ENCODE results near the gene PTP4A2. TPM values are rescaled to one million over a fixed set of nuclear protein-coding genes. Genes with fewer than 3 reads are reported as not detected.
"Not testable (repeated sequence)": the region's sequence is repeated elsewhere in the genome, so short reads cannot be mapped to it uniquely, and the experiment has no call there.

The PTP4A2 gene
- total RNA-seq, 1 donor from 2014 or later = 249 TPM

DNA sequence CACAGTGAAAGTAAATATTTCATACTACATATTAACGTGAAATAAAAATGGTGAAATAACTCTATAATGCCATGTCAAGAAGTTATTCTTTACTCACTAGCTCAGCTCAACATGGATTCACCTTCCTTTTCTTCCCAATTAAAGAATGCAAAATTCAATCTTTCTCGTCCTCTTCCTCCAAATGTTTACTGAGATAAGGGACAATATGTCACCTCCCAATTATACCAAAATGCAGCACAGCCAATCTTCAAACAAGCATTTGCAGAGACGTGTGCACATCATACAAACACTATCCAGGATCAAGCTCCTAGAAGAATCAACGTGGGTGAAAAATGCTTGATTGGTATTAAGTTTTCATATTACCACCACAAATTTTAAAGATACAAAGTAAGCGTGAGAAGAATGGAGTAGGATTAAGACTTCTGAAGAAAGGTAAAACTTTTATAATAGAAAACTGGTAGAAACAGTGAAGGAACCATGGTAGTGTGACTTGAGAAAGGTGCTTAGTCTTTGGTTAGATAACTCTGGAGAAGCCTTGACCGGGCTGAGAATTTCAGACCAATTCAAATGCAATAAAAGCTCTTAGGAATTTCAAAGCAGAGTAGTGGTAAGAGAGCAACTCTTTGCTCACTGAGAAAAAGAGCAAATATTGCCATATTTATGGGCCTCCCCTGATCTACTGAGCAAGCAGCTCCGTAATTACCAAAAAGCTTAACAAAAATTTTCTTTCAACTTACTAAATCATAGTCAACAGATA is 7.2 kb downstream of the PTP4A2 start:
- ATAC-seq (no peak), DNase-seq (ENCODE audit: missing footprints) (no peak)
- intact Hi-C loops (cut with DNase I) = no loop called here

- intact Hi-C loops (cut with DNase I) = loop anchor here (5.0 kb wide), 1 partner anchor 35 kb away; no protein-coding TSS in a partner anchor
- no peak for ATAC-seq
These were observed 10.5 kb downstream of the PTP4A2 start for GRCh38 chr1:31927661-31927980.

GRCh38 chr1:31926853-31927660 is 11.1 kb downstream of the PTP4A2 start:
- no peak for ATAC-seq
- no peak for DNase-seq (ENCODE audit: missing footprints)
- intact Hi-C loops (cut with DNase I) = loop anchor here (5.0 kb wide), 1 partner anchor 35 kb away; no protein-coding TSS in a partner anchor

More at GRCh38 chr1:31927661-31927980, 10.5 kb downstream of the PTP4A2 start:
- DNase-seq (ENCODE audit: missing footprints) = no peak

GRCh38 chr1:31926252-31926651 is 11.9 kb downstream of the PTP4A2 start:
- DNase-seq (ENCODE audit: missing footprints) (no peak), ATAC-seq (no peak)
- intact Hi-C loops (cut with DNase I) = loop anchor here (5.0 kb wide), 1 partner anchor 36 kb away; no protein-coding TSS in a partner anchor

GRCh38 chr1:31925824-31926223 is 12.3 kb downstream of the PTP4A2 start:
- ATAC-seq; DNase-seq (ENCODE audit: missing footprints): not testable (repeated sequence)
- intact Hi-C loops (cut with DNase I) = loop anchor here (5.0 kb wide), 1 partner anchor 36 kb away; no protein-coding TSS in a partner anchor

- intact Hi-C loops (cut with DNase I) = loop anchor here (5.0 kb wide), 1 partner anchor 37 kb away; no protein-coding TSS in a partner anchor
- ATAC-seq (no peak), DNase-seq (ENCODE audit: missing footprints) (no peak)
These were observed 13.3 kb downstream of the PTP4A2 start for GRCh38 chr1:31924839-31925238.

DNA sequence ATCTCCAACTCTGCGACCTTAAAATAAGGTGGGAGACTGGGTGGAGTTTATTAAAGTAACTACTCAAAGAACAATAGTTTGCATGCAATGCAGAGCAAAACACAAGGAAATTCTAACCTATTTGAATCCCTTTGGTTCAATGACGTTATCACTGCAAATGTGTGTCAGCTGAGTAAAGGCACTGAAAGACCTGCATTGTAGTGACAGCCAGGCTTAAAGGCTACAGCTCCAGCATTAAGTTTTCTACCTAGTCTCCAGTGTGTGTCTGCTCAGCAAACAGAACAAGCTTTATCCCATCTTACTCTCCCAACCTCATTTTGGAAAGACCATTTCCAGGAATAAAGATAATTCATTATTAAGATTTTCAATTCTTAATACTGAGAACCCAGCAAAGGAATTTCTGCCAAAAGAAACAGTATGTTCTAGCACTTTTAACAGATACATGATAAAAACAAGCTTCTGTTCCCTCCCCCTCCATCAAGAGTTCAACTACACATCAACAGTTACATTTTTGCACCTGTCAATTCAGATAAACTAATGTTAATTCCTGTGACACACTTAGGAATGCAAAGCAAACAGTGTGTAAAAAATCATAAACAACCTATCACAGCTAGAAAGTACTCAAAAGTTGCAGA is 14.2 kb downstream of the PTP4A2 start:
- intact Hi-C loops (cut with DNase I) = no loop called here
- ATAC-seq = peak; percentile 54
- DNase-seq (ENCODE audit: missing footprints) = no peak

DNA sequence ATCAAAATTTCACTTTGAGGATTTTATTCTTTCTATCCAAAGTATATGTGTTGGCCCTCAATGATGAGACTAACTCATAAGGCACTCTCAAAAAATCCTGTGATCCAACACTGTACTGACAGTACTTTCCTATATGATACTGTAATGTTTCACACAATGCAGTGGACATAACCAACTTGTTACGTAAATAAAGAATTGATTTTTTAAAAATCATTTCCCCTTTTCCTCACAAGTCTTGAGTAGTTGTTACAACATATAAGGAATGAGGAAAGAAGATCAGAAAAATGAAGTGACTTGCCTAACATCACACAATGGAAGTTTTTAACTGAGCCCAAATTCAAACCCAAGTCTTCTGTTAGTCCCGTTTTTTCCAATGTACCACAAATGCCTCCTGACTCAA is 17.2 kb downstream of the PTP4A2 start:
- no peak for ATAC-seq
- intact Hi-C loops (cut with DNase I) = no loop called here
- no peak for DNase-seq (ENCODE audit: missing footprints)

- ATAC-seq (no peak), DNase-seq (ENCODE audit: missing footprints) (no peak)
- intact Hi-C loops (cut with DNase I) = no loop called here
These were observed 18.6 kb downstream of the PTP4A2 start for GRCh38 chr1:31919591-31919990.

- ATAC-seq = no peak
- no peak for DNase-seq (ENCODE audit: missing footprints)
- intact Hi-C loops (cut with DNase I) = no loop called here
These were observed 22.7 kb downstream of the PTP4A2 start for GRCh38 chr1:31915438-31915837.

- ATAC-seq (no peak), DNase-seq (ENCODE audit: missing footprints) (no peak)
- intact Hi-C loops (cut with DNase I) = no loop called here
These were observed 24.2 kb downstream of the PTP4A2 start for GRCh38 chr1:31913968-31914367.

DNA sequence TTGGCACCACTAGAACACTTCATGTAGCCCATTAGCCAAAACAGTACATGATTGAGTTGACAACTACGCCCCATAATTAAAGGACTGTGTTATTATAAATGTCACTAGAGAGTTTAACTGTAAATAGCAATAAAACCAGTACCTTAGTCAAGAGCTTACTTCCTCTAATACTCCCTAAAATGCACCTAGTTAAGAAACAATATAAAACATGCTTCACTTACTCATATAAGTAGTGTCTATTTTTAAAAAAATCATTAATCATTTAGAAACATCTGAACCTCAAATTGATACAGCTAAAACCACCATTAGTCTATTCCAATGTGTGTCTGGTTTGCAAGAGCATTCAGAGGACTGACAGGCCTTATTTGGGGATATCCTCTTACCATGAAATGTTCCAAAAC is 25.3 kb downstream of the PTP4A2 start:
- DNase-seq (ENCODE audit: missing footprints) (no peak), ATAC-seq (no peak)
- intact Hi-C loops (cut with DNase I) = no loop called here

- DNase-seq (ENCODE audit: missing footprints) (no peak), ATAC-seq (no peak)
- intact Hi-C loops (cut with DNase I) = no loop called here
These were observed 26.0 kb downstream of the PTP4A2 start for GRCh38 chr1:31911994-31912780.

DNA sequence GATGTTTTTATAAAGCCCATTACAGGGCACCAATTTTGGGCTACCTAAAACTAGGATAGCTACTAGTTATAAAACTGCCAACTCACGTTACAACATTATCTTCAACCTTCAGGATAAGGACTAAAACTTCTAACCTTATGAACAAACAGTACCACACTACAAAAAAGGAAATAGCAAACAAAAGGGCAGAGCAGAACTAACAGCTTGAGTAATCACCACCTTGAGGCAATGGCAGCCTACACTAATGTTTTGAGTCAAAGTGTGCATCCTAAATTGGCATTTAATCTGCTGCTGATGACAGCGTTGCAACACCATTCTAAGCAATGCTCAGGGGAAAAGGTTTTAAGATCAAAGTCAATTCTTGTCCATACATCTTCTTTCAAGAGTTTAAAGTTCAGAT is 27.2 kb downstream of the PTP4A2 start:
- ATAC-seq (no peak), DNase-seq (ENCODE audit: missing footprints) (no peak)
- intact Hi-C loops (cut with DNase I) = no loop called here

DNA sequence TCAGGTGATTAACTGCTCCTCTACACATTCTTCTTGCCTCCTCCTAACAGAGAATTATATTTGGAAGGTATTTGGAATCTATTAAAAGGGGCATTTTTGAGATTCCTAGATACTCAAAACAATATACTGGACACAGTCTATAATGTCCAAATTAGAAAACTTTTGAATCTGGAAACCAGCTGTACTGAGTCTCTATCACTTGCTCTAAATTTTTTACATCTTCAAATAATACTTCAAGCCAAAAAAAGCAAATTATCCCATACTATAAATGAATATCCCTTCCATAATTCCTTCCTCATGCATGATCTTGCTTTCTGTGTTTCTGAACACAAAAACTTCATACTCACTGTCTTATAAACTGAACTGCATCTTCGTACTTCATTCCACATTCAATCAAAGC is 28.5 kb downstream of the PTP4A2 start:
- ATAC-seq = no peak
- intact Hi-C loops (cut with DNase I) = no loop called here
- DNase-seq (ENCODE audit: missing footprints) = no peak

DNA sequence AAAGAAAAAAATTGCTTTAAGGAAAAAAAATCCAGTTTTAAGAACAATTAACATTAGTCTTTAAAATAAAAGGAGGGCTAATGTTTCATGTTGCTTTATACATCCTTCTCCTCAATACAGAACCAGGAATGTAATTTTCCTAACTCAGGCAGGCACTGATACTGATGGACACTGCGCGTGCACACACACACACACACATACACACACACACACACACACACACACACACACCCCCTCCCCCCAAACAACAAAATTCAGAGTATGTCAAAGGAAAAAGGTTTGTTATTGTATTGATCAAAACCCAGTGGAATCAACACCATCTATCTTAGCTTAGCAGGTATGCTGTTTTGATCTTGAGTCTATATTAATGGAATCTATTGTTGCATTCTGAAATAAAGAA is 31.6 kb downstream of the PTP4A2 start:
- DNase-seq (ENCODE audit: missing footprints) (no peak), ATAC-seq (no peak)
- intact Hi-C loops (cut with DNase I) = no loop called here

GRCh38 chr1:31905681-31906080 is 32.5 kb downstream of the PTP4A2 start:
- DNase-seq (ENCODE audit: missing footprints) (no peak), ATAC-seq (no peak)
- intact Hi-C loops (cut with DNase I) = no loop called here

DNA sequence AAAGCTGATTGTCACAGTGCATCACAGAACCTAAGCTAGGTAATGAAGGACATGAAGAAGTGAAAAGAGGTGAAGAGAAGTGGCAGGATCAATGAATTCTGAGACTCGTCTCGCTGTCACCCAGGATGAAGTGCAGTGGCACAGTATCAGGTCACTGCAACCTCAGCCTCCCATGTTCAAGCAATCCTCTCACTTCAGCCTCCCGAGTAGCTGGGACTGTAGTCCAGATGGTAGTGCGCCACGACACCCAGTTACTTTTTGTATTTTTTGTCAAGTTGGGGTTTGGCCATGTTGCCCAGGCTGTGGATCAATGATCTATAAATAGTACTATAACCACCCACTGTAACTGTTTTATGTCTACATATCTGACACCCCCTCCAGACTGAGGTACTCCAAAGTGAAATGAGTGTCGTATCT is 33.1 kb downstream of the PTP4A2 start:
- DNase-seq (ENCODE audit: missing footprints) (no peak), ATAC-seq (no peak)
- intact Hi-C loops (cut with DNase I) = no loop called here
